Omental fat pad (tissue), 4 donors: ENCODE data around the gene ZNF892. TPM values are rescaled to one million over a fixed set of nuclear protein-coding genes. Genes with fewer than 3 reads are reported as not detected.

ENCODE experiments used
- ATAC-seq: fragments of 150-250 bp; one replicate; pipeline ENCODE4 v1.9.1; 2016; ENCODE audit warnings: mild to moderate bottlenecking, moderate library complexity; ENCODE audit not compliant: low FRiP score
- DNase-seq: peaks from one replicate; pipeline ENCODE4 v3.0.0-alpha.2; 2019; ENCODE audit warnings: low spot score
- CTCF ChIP-seq, 3 donors: fragments of 450-650 bp; IDR thresholded peaks; one replicate each; pipeline ENCODE4 v1.5.1; 2016 to 2017; ENCODE audit warnings: antibody characterized with exemption in 3 of 3, mild to moderate bottlenecking in 3 of 3, moderate library complexity in 2 of 3
- total RNA-seq, 4 donors: library from RNA; depleted of rRNA; stranded (reverse); fragments of >200 nt; gene quantifications; one replicate each; pipeline ENCODE4 v1.1.0, GENCODE V29; 2016

ZNF892 gene
- total RNA-seq, 4 donors from 2014 or later, result 2.9 to 7.9 (median 3.8) TPM

DNA sequence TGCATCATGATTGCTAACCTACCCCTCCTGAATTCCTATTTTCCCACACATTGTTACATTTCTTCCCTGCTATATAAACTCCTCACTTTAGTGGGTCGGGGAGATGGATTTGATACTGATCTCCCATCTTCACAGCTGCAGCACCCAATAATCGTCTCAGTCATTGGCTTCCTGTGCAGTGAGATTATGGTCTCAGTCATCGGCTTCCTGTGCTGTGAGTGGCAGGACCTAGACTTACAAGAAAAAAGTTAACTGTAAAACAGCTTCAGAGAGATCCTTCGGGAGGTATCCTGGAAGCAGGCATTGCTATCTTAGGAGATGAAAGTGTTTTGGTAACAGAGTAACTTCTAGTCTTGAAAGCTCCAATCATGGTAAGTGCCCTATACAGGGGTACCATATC is 3.4 kb upstream of the ZNF892 start:
- TF ChIP-seq CTCF (IDR thresholded peaks at IDR 0.05), result no peak
- ATAC-seq, result no peak
- DNase-seq, result no peak

- no peak for TF ChIP-seq CTCF (IDR thresholded peaks at IDR 0.05)
- ATAC-seq (no peak), DNase-seq (no peak)
Observed at GRCh38 chr2:95204396-95204795, 2.9 kb upstream of the ZNF892 start.

DNA sequence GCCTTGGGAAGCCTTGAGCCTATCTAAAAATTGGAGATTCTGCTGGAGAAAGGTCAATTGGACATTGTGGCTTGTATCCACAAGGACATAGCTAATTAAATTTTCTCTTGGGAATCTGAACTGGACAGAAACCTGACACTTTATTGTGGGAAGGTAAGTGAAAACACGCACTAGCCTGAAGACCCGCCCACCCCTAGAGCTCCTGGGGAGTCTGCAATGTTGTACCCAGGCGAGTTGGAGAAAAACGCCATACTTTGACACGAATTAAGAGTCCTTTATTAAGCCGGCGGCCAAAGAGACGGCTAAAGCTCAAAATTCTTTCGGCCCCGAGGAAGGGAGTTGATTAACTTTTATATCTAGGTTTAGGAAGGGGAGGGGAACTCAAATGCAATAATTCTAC is 1.2 kb upstream of the ZNF892 start:
- no peak for TF ChIP-seq CTCF (IDR thresholded peaks at IDR 0.05)
- no peak for DNase-seq
- no peak for ATAC-seq

- DNase-seq (no peak), ATAC-seq (no peak)
- TF ChIP-seq CTCF (IDR thresholded peaks at IDR 0.05), result no peak
Observed at GRCh38 chr2:95208106-95208505, 785 bp downstream of the ZNF892 start.

GRCh38 chr2:95215018-95215612 is 7.8 kb downstream of the ZNF892 start:
- DNase-seq (no peak), ATAC-seq (no peak)
- no peak for TF ChIP-seq CTCF (IDR thresholded peaks at IDR 0.05)

DNA sequence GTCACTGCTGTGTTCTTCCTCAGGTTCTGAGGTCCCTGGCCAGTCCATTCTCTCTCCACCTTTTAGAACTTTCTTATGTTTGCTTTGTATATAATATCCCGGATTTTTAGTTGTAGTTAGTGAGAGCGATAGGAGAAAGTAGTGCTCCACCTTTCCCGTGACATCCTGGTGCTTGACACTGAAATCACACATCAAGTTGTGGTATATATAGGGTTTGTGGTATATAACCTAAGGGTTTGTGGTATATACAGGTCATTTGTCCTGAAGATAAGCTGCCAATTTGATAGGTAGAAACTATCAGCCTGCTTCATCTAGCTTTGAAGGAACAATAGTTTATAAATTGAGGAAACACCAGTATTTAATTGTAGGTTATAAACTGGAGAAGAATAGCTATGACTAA is 13.1 kb downstream of the ZNF892 start:
- no peak for ATAC-seq
- DNase-seq, result no peak
- TF ChIP-seq CTCF (IDR thresholded peaks at IDR 0.05), result no peak

- ATAC-seq (no peak), DNase-seq (no peak)
- no peak for TF ChIP-seq CTCF (IDR thresholded peaks at IDR 0.05)
Observed at GRCh38 chr2:95225658-95226057, 18.3 kb downstream of the ZNF892 start.
